Heart right ventricle (tissue), 16 donors: ENCODE results near the gene VPS18. TPM values are rescaled to one million over a fixed set of nuclear protein-coding genes. Genes with fewer than 3 reads are reported as not detected.
A peak's percentile ranks its signal among the peaks of the same experiment; 100 is the strongest.

Experiments used
- ATAC-seq, 8 donors: fragments of 200-7000 bp; cut with Tn5 transposase; one replicate each; pipeline ENCODE4 v1.9.1; 2020; ENCODE audit warnings: mild to moderate bottlenecking in 8 of 8, moderate library complexity in 8 of 8, moderate number of reproducible peaks in 1 of 8
- DNase-seq, 2 donors: peaks; one replicate each; pipeline ENCODE4 v3.0.0-alpha.2; 2020
- H3K27ac ChIP-seq, 10 donors: fragments of 200-600 bp; sonication (generic) in 2 of 10; one replicate each; pipeline versions ENCODE4 v1.5.0 to v1.8.0; 2020 to 2022; ENCODE audit warnings: mild to moderate bottlenecking in 3 of 10
- H3K27me3 ChIP-seq, 7 donors: fragments of 200-600 bp; one replicate each; pipeline ENCODE4 v1.8.0; 2021 to 2022; ENCODE audit warnings: mild to moderate bottlenecking in 2 of 7
- H3K36me3 ChIP-seq, 9 donors: fragments of 200-600 bp; sonication (generic) in 1 of 9; one replicate each; pipeline versions ENCODE4 v1.5.0 to v1.8.0; 2020 to 2022; ENCODE audit warnings: mild to moderate bottlenecking in 2 of 9
- H3K4me1 ChIP-seq, 9 donors: fragments of 200-600 bp; sonication (generic) in 1 of 9; one replicate each; pipeline versions ENCODE4 v1.5.0 to v1.8.0; 2020 to 2022; ENCODE audit warnings: mild to moderate bottlenecking in 4 of 9
- H3K4me3 ChIP-seq, 10 donors: fragments of 200-600 bp; sonication (generic) in 2 of 10; one replicate each; pipeline versions ENCODE4 v1.5.0 to v1.8.0; 2020 to 2022; ENCODE audit warnings: mild to moderate bottlenecking in 7 of 10, moderate library complexity in 2 of 10
- H3K9me3 ChIP-seq, 11 donors: fragments of 200-600 bp in 10 of 11; sonication (generic) in 2 of 11; one replicate each; pipeline versions ENCODE4 v1.5.0 to v1.8.0; 2013 to 2022; ENCODE audit warnings: mild to moderate bottlenecking in 2 of 11, control low read depth in 1 of 11, moderate library complexity in 1 of 11
- WGBS, 2 donors: extraction: QIAGEN DNeasy Blood & Tissue Kit; methylation state at CpG; one replicate each; pipeline ENCODE4 v1.1.7; 2013; ENCODE audit warnings: inconsistent platforms in 1 of 2; 5-methylcytosine and 5-hydroxymethylcytosine counted together
- intact Hi-C, 10 donors: fragments of 100-400 bp; cut with DNase I; formaldehyde crosslinking; loops; one replicate each; pipeline versions ENCODE4 v1.11.1 to v1.14.2; 2022
- polyA plus RNA-seq, 2 donors: library from polyadenylated mRNA; stranded (reverse); fragments of 200-250 nt; gene quantifications; one replicate each; pipeline ENCODE4 v1.2.3, GENCODE V29; 2013
- total RNA-seq, 10 donors: library from RNA; stranded (reverse); fragmentation: NEBNext Ultra II Directional in 3 of 10; extraction: Animal tissue kit (Norgen Biotek cat#: 25700) in 3 of 10; gene quantifications; one replicate each; pipeline versions ENCODE4 v1.2.1 to v1.2.4, GENCODE V29; 2021 to 2023
- TF ChIP-seq, protein P1 (sequence below), 9 donors: fragments of 200-600 bp; sonication (generic) in 2 of 9; IDR thresholded peaks; one replicate each; pipeline versions ENCODE4 v1.5.0 to v1.8.0; 2021 to 2022; ENCODE audit warnings: antibody characterized with exemption in 9 of 9, mild to moderate bottlenecking in 5 of 9, moderate library complexity in 1 of 9
- donor health status: Arrhythmogenic right ventricular cardiomyopathy.
- donor health status: ischemic (EF 13 %, LVEDD 7.1; RV severe dilation, severe dysfunction).
- donor health status: healthy with polysubstance abuse.
- donor health status: DM: no; HTN: yes; CAD: no.
- donor health status: DM: no; HTN: no; CAD: no.
- donor health status: ischemic (EF 25% LVEDD 6.9; RV normal size, moderate dysfunction).
- donor health status: ischemic (EF 25% LVEDD 5.7; RV mildly dilated, moderate dysfunction).
- donor health status: healthy.
- donor health status: DM: yes; HTN: yes; CAD: no.
- donor health status: Ischemic cardiomyopathy.
- donor health status: ischemic (EF 35%, LVEDD 5.7; RV mildly dilated, moderate dysfunction).
- donor health status: nonischemic (EF 11% LVEDD 7.7; RV severe dilation, severe dysfunction).
- donor health status: DM: yes; HTN: yes; CAD: no.
- donor health status: PGD.
- donor health status: ischemic (EF 29% LVEDD 5.4; RV normal size, mild dysfunction).
- donor health status: nonischemic (EF 23%, LVEDD 6.1; RV moderate dilation, normal function).

The VPS18 gene
- total and polyA plus RNA-seq, 12 donors, result 10.5 to 25.0 (median 20.5) TPM

DNA sequence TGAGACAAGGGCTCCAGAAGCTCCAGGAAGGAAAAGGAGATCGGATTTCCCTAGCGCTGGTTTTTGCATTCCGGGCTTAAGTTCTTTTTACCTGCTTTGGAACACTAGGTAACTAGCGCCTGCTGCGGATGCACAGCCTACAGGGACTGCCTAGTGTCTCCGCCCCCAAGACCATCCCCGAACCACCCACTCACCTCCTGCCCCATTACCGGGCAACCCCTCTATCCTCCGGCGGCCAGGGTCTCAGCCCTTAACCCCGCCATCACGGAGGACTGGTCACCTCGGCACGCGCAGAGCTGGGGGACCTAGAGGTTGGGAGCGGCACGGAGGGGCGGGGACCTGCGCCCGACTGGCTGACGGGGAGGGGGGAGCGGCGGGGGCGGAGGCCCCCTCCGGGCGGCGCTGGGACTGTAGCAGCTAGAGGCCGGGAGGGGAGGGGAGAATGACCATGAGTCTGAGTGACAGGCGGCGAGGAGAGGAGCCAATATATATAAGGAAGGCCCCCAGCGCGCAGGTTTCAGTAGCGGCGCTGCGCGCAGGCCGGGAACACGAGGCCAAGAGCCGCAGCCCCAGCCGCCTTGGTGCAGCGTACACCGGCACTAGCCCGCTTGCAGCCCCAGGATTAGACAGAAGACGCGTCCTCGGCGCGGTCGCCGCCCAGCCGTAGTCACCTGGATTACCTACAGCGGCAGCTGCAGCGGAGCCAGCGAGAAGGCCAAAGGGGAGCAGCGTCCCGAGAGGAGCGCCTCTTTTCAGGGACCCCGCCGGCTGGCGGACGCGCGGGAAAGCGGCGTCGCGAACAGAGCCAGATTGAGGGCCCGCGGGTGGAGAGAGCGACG lies 34.8 kb downstream of the VPS18 start, which contains the start of gene DLL4:
TSS of gene DLL4 (plus strand) at position 520 of the 839 bp plus-strand sequence. CDS start 329 bp downstream, outside the sequence.
- TF ChIP-seq, protein P1, sequence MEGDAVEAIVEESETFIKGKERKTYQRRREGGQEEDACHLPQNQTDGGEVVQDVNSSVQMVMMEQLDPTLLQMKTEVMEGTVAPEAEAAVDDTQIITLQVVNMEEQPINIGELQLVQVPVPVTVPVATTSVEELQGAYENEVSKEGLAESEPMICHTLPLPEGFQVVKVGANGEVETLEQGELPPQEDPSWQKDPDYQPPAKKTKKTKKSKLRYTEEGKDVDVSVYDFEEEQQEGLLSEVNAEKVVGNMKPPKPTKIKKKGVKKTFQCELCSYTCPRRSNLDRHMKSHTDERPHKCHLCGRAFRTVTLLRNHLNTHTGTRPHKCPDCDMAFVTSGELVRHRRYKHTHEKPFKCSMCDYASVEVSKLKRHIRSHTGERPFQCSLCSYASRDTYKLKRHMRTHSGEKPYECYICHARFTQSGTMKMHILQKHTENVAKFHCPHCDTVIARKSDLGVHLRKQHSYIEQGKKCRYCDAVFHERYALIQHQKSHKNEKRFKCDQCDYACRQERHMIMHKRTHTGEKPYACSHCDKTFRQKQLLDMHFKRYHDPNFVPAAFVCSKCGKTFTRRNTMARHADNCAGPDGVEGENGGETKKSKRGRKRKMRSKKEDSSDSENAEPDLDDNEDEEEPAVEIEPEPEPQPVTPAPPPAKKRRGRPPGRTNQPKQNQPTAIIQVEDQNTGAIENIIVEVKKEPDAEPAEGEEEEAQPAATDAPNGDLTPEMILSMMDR (IDR thresholded peaks at IDR 0.05), result no peak
- Histone ChIP-seq H3K27ac (peak within 1 kb of the TSS; percentile 77 to 96 (median 83)), H3K36me3 (peaks cover 0 to 31% (median 0%) of the 10 kb centered on the region in 9 donors), H3K4me3 (peak within 1 kb of the TSS; percentile 55 to 96 (median 74)), H3K4me1 (peaks cover 15 to 77% (median 66%) of the 10 kb centered on the region in 9 donors), H3K27me3 (peaks cover 5 to 93% (median 33%) of the 10 kb centered on the region in 7 donors), H3K9me3 (no peaks in the 10 kb centered on the region)
- ATAC-seq, result peak; percentile 61 to 86 (median 77)
- 1% methylated on average over 69 to 71 of the region's 71 CpGs for WGBS, 2 donors
- intact Hi-C loops, result loop anchor here in 1 of 10 donors (2.0 kb wide), 1 partner anchor 22 kb away; no protein-coding TSS in a partner anchor
- DNase-seq, result peak; percentile 72 to 89

DNA sequence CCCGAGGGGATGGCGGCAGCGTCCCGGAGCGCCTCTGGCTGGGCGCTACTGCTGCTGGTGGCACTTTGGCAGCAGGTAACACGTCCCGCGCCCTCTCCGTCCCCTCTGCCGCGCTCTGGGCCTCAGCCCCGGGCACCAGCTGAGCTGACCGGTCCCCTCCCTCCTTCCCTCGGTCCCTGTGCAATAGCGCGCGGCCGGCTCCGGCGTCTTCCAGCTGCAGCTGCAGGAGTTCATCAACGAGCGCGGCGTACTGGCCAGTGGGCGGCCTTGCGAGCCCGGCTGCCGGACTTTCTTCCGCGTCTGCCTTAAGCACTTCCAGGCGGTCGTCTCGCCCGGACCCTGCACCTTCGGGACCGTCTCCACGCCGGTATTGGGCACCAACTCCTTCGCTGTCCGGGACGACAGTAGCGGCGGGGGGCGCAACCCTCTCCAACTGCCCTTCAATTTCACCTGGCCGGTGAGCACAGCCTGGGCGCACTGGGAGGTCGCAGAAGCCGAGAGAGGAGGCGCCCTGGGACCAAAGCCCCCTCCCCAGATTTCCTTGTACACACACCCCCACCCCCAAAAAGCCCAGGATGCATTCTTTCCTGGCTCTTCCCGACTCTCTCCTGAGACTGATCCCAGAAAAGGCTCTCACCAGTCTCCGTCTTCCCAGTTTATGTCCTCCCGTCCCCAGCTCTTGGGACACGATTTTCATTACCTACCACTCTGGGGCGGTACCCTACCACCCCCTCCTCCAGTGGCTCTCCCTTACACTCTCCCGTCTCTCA lies 35.6 kb downstream of the VPS18 start:
- H3K27me3 ChIP-seq, result peaks cover 5 to 85% (median 33%) of the 10 kb centered on the region in 7 donors
- peaks cover 0 to 39% (median 0%) of the 10 kb centered on the region in 9 donors for H3K36me3 ChIP-seq
- no peaks in the 10 kb centered on the region for H3K9me3 ChIP-seq
- peaks cover 15 to 85% (median 68%) of the 10 kb centered on the region in 9 donors for H3K4me1 ChIP-seq
- DNase-seq, result peak in 1 of 2 donors; percentile 62
- TF ChIP-seq, protein P1 (IDR thresholded peaks at IDR 0.05), result no peak
- peak; percentile 25 to 48 (median 30) for ATAC-seq
- WGBS, 2 donors, result 1% methylated on average over 49 to 56 of the region's 56 CpGs
- intact Hi-C loops, result loop anchor here in 6 of 10 donors (1.0 to 2.0 kb wide), 2 partner anchors 23 kb away; no protein-coding TSS in a partner anchor
- peak overlapping the region; percentile 77 to 96 (median 83) for H3K27ac ChIP-seq
- peak overlapping the region; percentile 55 to 96 (median 74) for H3K4me3 ChIP-seq

DNA sequence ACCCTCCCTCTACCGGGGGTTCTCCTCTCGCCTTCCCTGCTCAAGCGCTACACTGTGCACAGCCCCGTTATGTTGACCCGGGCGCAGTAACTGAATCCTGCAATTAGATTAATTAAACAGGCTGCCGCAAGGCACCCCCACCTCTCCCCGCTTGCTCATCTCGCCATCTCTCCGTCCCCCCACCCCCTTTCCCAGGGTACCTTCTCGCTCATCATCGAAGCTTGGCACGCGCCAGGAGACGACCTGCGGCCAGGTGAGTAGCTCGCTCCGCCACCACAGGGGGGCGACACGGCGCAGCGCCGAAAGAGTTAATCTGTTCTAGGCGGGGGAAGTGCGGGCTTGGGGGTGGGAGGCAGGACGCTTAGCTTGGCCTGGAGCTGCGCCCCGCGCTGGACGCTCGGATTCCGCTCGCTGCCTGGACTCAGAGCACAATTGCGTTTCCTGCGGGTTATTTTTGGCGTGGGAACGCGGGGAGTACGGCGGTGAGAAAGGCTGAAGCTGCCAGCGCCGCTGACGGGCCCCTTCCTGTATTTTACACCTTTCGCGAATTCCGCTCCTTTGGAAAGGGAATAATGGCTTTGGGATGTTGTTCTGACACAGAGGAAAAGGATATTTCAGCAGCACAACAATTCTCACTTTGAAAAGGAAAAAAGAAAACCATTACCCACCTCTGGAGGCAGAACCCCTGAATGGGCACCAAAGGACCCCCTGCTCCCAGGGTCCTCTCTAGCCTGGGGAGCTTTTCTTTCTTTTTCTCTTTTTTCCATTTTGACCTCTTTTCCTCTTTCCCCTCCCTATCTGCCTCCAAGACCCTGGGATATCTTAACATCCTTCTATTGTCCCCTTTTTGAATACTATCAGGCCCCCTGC lies 36.4 kb downstream of the VPS18 start:
- Histone ChIP-seq H3K4me1 (peaks cover 15 to 90% (median 68%) of the 10 kb centered on the region in 9 donors), H3K4me3 (peak overlapping the region; percentile 55 to 96 (median 74)), H3K36me3 (peaks cover 0 to 47% (median 8%) of the 10 kb centered on the region in 9 donors), H3K27ac (peak overlapping the region; percentile 77 to 96 (median 83)), H3K9me3 (no peaks in the 10 kb centered on the region), H3K27me3 (peaks cover 5 to 77% (median 33%) of the 10 kb centered on the region in 7 donors)
- WGBS, 2 donors, result 0 to 1% methylated on average over 46 of the region's 46 CpGs
- intact Hi-C loops, result loop anchor here in 5 of 10 donors (1.0 to 2.0 kb wide), 2 partner anchors 23 to 24 kb away; no protein-coding TSS in a partner anchor
- DNase-seq (peak; percentile 78 to 88), ATAC-seq (peak; percentile 50 to 82 (median 68))
- TF ChIP-seq, protein P1 (IDR thresholded peaks at IDR 0.05), result peak; percentile 26 to 73 (median 51)
